LoVo (cell line): Measurements from ENCODE around the gene ZNF462.

Experiments used
- DNase-seq: peaks from one replicate; pipeline ENCODE4 v3.0.0-alpha.2; 2016; ENCODE audit warnings: low spot score

The ZNF462 gene

DNA sequence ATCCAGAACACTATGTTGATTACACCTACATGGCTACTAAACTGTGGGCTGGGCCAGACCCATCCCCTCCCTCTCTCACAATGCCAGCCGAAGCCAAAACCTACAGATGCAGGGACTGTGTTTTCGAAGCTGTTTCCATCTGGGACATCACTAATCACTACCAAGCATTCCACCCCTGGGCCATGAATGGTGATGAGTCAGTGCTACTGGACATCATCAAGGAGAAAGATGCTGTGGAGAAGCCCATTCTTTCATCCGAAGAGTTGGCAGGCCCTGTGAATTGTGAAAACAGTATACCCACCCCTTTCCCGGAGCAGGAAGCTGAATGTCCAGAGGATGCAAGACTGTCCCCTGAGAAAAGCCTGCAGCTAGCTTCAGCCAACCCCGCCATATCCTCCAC, 65.0 kb downstream of the ZNF462 start:
- DNase-seq: no peak

DNA sequence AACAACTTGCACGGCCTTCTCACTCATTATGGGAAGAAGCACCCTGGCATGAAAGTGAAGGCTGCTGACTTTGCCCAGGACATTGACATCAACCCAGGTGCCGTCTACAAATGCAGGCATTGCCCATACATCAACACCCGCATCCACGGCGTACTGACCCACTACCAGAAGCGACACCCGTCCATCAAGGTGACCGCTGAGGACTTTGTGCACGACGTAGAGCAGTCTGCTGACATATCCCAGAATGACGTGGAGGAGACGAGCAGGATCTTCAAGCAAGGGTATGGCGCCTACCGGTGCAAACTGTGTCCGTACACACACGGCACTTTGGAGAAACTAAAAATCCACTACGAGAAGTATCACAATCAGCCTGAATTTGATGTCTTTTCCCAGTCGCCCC, 65.4 kb downstream of the ZNF462 start:
- no peak for DNase-seq

DNA sequence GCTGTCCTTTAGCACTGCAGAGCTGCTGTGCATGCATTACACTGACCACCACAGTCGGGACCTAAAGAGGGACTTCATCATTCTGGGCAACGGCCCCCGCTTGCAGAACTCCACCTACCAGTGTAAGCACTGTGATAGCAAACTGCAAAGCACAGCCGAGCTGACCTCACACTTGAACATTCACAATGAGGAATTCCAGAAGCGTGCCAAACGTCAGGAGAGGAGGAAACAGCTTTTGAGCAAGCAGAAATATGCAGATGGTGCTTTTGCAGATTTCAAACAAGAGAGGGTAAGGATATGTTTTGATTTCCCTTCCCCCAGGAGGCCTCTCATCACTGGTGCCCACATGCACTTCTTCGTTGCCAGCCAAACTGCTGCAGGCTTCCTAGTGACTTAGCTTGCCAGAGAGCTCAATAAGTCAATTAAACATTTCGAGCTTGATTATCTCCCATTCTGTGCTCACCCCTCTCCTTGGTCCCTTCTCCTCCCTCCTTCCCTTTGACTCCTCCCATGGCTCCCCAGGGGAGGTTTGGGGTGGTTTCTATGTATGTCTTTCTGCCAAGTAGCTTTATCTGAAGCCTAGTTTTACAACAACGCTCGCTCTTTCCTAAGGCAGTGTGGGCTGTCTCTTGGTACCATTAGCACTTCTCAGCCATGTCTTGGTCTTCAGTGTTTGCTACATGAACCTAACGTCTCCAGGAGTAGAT, 66.7 kb downstream of the ZNF462 start:
- DNase-seq: no peak

DNA sequence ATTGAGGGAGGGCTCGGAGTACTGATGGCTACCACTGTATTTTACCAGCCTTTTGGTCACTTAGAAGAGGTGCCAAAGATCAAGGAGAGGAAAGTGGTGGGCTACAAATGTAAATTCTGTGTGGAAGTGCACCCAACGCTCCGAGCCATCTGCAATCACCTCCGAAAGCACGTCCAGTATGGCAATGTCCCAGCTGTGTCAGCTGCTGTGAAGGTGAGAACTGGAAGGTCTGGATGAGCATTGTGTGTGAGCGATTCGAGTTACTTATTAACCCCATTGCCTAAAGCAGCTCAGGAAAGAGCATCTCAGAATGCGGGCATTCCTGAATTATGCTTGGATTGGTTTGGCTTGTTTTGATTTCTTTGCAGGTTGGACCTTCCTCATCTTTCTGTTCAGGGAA, 67.5 kb downstream of the ZNF462 start:
- no peak for DNase-seq

DNA sequence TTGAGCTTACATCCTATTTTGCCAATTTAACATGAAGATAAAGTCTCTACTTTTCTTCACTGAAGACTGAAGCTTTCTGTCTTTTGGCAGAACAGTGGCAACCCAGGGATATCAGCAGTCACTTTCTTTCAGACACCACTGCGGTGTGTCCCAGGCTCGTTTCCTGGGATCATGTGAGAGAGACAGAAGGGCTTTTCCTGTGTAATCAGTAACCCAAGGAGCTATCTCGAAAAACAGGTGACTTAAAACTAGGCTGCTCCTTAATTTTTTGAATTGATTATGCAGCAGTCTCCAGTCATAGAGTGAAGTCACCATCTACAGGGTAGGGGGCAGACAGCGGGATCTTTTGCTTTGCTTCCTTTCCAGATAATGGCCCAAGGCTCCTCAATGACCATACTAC, 68.5 kb downstream of the ZNF462 start:
- no peak for DNase-seq

DNA sequence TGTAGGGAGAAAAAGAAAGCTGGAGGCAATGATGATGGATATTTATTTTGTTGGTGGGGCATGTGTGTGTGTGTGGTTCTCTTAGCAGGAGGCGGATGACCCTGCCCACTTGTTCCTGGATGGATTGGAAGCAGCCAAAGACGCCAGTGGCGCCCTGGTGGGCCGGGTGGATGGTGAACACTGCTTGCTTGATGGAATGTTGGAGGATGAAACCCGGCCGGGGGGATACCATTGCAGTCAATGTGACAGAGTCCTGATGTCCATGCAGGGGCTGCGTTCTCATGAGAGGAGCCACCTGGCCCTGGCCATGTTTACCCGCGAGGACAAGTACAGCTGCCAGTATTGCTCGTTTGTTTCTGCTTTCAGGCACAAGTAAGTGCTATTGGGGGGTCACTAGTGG, 69.2 kb downstream of the ZNF462 start:
- no peak for DNase-seq

DNA sequence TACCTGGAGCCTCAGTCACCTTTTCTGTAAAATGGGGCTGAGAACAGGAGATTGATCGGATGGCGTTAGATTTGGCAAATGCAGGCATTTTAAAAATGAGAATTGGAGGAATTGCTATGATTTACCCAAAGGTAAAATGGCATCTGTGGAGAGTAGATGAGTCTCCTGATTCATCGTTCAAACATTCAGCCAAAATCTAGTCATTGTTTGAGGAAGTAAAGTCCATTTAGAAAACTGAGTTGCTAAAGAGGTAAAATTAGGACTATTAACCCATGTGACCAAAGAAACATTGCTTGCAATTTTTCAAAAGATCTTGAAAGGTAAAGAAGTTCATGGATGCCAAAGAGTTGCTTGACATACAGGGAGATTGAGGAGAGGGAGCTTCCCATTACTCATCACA, 69.7 kb downstream of the ZNF462 start:
- DNase-seq: no peak

DNA sequence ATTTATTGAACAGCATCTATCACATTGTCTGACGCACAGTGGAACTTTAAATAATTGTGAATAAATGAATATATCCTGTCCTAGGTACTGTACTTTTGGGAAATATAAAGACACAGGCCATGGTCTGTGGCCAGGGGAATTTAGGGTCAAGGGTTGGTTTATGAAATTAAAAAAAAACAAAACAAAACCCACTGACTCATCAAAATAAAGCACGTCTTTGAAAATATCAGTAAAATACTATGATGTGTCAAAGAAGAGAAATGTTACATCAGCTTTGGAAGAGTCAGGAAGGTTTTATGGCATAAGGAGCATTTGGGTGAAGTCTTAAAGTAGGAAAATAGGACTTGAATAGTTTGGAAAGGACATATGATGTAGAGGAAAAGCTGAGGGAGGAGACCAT, 70.5 kb downstream of the ZNF462 start:
- no peak for DNase-seq

DNA sequence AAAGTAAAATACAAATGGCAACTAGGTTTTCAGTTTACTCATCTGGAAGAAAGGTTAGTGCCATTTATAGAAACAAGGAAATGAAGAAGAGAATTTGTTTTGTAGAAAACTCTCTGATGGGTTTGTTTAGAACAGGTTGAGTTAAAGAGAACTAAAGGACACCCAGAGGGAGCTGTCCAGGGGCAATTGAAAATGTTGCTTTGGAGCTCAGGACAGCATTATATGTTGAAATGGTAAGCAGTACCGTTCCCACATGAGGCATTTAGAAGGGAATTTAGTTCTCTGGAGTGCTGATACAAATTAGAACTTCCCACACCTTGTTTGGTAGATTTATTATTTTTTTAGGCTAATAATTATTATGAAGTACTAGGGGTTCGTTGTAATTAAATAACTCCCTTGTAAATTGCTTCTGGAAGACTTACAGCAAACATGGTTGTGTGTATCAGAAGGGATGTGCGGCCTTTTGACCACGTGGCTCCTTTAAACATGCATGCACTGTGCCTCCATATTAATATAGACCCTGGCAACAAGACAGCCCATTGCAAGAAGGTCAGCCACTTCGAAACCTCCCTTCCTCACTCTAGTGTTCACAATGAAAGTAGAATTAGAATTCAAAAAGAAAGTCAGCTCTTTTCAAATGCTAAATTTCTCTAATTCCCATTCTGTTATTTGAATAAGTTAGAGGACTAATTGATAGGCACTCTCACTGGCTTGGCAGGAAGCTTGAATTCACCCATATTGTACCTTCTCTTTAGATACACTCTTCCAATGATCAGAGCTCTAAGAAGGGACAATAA, 71.7 kb downstream of the ZNF462 start:
- no peak for DNase-seq

DNA sequence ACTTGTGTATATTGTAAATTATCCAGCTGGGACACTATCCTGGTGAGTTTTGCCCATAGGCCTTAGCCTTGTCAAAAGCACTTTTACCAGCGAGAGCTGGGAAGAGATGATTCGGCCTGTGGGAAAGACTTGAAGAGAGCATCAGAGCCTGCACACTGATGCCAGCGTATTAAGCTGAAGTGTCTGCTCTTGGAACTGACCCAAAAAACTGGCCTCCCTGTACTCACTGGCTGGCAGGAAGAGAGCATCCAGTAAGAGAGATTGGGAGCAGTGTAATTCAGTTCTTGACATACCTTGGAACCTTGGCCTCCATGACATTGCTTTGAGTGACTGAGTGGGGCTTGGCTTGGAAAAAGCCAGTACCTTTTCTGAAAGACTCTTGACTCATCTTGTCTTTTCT, 73.7 kb downstream of the ZNF462 start:
- DNase-seq: no peak

DNA sequence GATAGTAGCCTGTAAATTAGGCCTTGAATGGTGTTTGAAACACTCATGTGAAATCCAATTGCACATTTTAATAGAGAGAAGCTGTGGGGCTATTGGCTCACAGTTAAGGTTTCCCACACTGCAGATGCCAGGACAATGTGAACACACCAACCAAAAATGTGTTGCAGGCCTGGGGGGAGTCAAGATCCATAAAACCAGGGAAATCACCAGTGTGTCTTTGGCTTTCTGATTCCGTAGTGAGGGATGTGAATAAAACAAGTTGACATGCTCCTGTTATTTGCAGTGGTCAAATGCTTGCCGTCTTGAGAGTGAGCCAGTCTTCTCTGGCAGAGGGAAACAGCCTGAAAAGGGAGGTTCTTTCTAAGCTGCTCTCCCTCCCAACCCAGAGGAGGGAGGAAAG, 79.0 kb downstream of the ZNF462 start:
- no peak for DNase-seq

DNA sequence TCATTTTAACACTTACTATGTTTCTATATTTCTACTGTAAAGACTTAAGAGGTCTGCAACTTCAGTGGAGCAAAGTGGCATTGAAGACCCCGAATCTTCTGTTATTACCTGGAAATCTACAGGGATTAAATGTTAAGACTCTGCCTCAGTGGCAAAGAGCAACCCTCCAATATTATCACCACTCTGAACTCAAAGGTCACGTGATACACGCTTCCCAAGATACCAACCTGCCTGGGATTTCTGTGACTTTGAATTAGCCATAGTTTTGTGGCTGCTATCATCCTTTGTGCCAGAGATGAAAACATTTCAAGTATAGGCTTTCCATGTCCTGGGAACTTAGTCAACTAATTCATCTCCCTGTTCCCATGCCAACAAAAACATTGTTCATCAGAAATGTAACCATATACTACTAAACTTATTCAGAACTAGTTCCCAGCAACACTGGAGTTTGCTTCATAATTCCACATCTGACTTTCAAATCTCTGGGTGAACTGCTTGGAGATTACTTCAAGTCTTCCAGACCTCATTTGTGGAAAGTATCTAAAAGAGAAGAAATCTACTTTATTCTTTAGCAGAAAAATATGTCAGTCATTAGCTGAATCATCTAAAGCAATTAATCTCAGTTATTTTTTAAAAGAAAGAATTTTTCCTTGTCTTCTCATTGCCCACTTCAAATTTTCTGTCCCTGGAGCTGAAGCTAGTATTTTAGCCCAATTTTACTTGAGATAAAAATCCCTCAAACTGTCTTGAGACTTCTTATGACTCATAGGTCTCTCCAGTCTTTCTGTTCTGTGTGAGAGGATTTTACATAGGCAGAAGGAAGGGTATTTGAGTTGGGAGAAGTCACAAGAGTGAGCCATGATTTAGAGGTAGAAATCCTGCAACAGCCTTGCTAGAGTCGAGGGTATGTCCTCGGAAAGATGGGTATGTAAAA, 83.0 kb downstream of the ZNF462 start:
- no peak for DNase-seq

DNA sequence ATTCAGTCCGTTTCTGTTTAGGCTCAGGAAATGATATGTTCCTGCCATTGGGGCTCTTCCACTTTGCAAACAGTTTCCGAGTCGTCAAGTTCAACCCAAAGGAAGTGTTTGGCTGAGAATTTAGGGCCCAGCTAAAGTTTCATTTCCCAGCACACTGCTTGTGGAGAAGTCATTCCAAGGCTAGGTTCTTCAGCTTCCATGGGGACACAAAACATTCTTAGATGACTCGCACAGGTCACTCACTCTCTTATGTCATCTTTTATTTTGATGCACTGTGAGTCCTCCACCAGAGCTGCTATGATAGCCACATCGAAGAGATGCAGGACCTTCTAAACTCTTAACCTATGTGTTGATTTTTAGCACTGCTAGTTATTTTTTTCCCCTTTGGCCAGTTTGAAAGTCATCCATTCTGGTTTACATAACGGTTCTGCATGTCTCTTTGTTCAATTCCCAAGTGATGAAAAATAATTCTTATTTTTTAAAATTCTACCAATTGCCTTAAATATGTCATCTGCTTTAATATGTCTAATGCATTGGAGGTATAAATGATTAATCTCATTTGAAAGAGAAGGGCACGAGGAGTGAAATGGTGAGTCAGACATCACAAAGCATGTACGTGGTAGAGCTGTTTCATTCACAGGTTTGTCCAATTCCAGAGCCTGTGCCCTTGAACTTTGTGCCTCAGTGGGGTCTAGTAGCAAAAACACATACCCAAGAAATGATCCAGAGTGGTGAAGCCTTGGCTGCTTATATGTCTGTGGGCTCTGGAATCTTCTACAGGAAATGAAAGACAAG, 84.3 kb downstream of the ZNF462 start:
- no peak for DNase-seq

DNA sequence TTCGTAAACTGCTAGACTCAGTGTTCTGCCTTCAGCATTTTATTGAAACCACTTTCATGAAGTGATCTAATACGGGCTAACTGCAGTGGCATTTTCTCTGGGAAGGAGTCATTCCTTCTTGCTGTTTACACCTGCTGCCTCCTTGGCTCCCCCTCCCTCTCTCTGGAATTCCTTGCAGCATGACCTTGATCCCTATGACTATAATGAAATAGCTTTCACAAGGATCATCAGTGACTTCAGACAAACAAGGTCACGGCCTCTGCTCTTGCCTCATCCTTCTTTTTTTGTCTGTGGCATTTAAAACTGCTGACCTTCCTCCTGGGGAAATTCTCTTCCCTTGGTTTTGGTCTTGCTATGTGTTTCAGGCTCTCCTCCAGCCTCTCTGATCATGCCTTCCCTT, 90.2 kb downstream of the ZNF462 start:
- peak; percentile 2 for DNase-seq

DNA sequence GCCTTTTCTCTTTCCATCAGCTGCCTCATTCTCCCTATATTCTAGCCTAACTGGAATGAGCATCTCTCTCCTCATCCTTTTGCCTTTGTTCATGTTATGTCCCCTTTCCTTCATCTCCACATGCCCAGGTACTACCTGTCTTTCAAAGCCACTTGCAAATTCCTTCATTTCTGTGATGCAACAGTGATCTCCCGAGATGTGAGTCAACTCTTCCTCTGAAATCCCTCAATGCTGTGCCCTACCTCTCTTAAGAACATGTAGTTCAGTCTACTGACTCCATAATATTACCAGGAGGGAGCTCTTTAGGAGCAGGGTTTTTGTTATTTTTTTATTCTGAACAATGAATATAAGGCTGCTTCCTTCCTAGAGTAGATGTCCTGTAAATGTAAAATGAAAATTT, 91.6 kb downstream of the ZNF462 start:
- DNase-seq: no peak

DNA sequence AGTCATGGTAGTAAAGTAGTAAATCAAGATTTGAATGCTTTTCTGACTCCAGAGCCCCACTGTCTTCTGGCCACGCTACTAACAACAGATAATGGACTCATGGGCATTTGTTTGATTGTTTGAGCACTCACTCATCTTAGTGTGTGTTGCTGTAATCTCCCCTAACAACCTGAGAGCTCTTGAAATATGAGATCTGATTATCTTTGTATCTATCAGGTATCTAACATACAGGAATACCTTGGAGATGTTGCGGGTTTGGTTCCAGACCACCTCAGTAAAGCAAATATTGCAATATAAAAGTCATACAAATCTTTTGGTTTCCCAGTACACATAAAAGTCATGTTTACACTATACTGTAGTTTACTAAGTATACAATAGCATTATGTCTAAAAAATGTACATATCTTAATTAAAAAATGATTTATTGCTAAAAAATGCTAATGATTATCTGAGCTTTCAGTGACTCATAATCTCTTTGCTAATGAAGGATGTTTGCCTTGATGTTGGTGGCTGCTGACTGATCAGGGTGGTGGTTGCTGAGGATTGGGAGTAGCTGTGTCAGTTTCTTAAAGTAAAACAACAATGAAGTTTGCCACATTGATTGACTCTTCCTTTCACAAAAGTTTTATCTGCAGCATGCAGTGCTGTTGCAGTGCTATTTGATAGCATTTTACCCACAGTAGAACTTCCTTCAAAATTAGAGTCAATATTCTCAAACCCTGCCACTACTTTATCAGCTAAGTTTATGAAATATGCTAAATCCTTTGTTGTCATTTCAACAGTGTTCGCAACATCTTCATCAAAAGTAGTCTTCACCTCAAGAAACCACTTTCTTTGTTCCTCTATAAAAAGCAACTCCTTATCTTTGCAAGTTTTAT, 92.2 kb downstream of the ZNF462 start:
- DNase-seq: no peak

DNA sequence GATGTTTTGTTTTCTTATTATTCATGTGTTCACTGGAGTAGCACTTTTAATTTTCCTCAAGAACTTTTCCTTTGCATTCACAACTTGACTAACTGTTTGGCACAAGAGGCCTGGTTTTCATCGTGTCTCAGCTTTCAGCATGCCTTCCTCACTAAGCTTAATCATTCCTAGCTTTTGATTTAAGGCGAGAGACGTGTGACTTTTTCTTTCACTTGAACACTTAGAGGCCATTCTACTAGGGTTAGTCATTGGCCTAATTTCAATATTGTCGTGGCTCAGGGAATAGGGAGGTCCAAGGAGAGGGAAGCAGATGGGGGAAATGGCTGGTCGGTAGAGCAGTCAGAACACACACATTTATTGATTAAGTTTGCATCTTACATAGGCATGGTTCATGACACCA, 94.0 kb downstream of the ZNF462 start:
- no peak for DNase-seq

DNA sequence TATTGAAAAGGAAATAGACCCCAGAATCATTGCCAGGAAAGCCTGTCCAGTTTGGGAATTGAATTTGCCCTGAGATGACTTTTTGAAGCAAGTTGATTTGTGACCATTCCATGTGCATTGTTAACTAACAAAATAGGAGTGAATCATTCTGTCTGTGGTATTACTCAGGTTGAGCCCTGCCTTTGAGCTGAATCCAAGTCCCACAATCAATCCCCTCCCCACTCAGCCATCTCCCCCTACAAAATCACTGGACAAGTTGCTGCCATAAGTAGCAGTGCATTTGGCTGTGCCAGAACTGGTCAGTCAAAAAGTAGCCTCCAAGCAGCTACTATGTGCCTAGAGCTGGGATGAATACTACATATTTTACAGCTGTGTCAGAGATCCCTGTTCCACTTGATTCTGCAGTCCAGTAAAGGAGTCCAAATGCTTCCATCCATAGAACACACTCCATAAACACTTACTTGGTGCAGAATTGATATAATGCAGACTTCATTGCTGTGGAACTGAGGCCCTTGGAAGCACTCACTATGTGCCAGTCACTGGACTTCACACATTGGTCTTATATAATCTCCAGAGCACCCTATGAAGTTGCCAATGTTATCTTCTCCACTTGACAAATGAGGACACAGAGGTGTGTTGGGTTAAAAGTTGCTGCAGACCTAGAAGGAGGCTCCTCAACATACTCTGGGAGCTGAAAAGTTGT, 96.1 kb downstream of the ZNF462 start:
- no peak for DNase-seq

DNA sequence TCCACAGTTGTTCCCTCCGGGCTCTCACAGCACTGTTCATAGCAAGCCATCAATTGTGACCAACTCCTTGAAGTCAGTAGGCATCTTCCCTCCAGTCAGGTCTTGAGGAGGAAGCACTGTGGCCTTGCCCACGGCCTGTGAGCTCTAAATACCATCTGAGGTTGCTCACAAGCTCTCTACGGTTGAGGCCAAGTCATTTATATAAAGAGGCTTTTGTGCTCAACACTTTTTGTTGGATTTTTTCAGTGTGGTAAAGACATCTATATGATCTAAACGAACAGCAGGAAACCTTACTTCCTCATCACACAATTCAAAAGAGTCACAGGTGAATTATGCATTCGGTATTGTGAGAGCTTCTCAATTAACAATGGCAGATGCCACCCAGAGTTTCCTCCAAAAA, 97.3 kb downstream of the ZNF462 start:
- no peak for DNase-seq

DNA sequence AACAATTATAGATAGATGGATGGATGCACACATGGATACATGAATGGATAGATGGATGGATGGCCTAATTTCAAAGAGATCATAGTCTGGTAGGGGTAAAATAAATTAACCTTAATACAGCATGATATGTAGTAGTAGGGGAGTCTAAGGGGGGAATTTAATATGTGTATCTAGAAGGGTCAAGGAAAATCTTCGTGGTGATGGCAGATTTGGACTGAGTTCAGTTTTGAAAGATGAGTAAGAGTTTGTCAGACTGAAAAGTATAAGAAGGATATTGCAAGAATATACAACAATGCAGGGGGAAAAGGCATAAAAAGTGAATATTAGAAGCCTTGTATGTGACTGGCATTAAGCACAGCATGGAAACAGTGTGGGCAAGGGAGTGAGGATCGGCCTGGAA, 98.7 kb downstream of the ZNF462 start:
- no peak for DNase-seq
